ENCODE results near the gene USH1G. TPM values are rescaled to one million over a fixed set of nuclear protein-coding genes. Genes with fewer than 3 reads are reported as not detected.

The USH1G gene
- 0.07 to 0.12 TPM (median 0.09 TPM) in 5 replicates for total RNA-seq (2022; extraction: Qiagen RNA extraction)

GRCh38 chr17:74922694-74923537 lies at the start of gene USH1G:
Gene USH1G (minus strand): TSS chr17:74923255. CDS start chr17:74923073, 182 bp downstream.

GRCh38 chr17:74972107-74972972 lies 49.3 kb upstream of the USH1G start, which contains the start of gene HID1:
Gene HID1 (minus strand): TSS chr17:74972759. CDS start chr17:74972656, 103 bp downstream.

GRCh38 chr17:74935585-74936469 lies 12.8 kb upstream of the USH1G start, which contains the start of gene OTOP3:
Gene OTOP3 (plus strand): TSS chr17:74935898. CDS start chr17:74935922, 24 bp downstream.

GRCh38 chr17:74924250-74924948 lies 1.3 kb upstream of the USH1G start, which contains the start of gene OTOP2:
Gene OTOP2 (plus strand): TSS chr17:74924273. CDS start chr17:74924633, 360 bp downstream.

GRCh38 chr17:74892974-74893911 lies 29.8 kb downstream of the USH1G start, which contains the start of gene FADS6:
Gene FADS6 (minus strand): TSS chr17:74893633. CDS start chr17:74893595, 38 bp downstream.

GRCh38 chr17:74872313-74873036 lies 50.6 kb downstream of the USH1G start, which contains the start of gene FDXR:
Gene FDXR (minus strand): TSS chr17:74872994. CDS start chr17:74872944, 50 bp downstream.

Other genes with a start within 250 kb of the USH1G start
- not detected in 5 replicates for gene CD300LF, start 210.3 kb downstream of the USH1G start, total RNA-seq (2022; extraction: Qiagen RNA extraction)
- gene RAB37, start 186.0 kb downstream of the USH1G start, total RNA-seq (2022; extraction: Qiagen RNA extraction) = 0.81 to 1.8 TPM (median 1.1 TPM) in 5 replicates
- 34.4 to 43.9 TPM (median 41.5 TPM) in 5 replicates for gene NHERF1, start 174.6 kb downstream of the USH1G start, total RNA-seq (2022; extraction: Qiagen RNA extraction)
- gene NAT9, start 146.9 kb downstream of the USH1G start, total RNA-seq (2022; extraction: Qiagen RNA extraction) = 49.2 to 57.5 TPM (median 55.3 TPM) in 5 replicates
- 0.16 to 0.65 TPM (median 0.23 TPM) in 5 replicates for gene GRIN2C, start 63.4 kb downstream of the USH1G start, total RNA-seq (2022; extraction: Qiagen RNA extraction)
- 47.2 to 74.4 TPM (median 64.0 TPM) in 5 replicates for gene FDXR, start 50.3 kb downstream of the USH1G start, total RNA-seq (2022; extraction: Qiagen RNA extraction)
- not detected in 5 replicates for gene FADS6, start 29.6 kb downstream of the USH1G start, total RNA-seq (2022; extraction: Qiagen RNA extraction)
- 0.08 to 0.10 TPM in 2 of 5 replicates, not detected in the others for gene OTOP2, start 1.0 kb upstream of the USH1G start, total RNA-seq (2022; extraction: Qiagen RNA extraction)
- not detected in 5 replicates for gene OTOP3, start 12.6 kb upstream of the USH1G start, total RNA-seq (2022; extraction: Qiagen RNA extraction)
- 10.4 to 15.2 TPM (median 13.9 TPM) in 5 replicates for gene HID1, start 49.5 kb upstream of the USH1G start, total RNA-seq (2022; extraction: Qiagen RNA extraction)
- gene CDR2L, start 64.4 kb upstream of the USH1G start, total RNA-seq (2022; extraction: Qiagen RNA extraction) = 57.0 to 76.4 TPM (median 74.4 TPM) in 5 replicates
- 74.6 to 83.6 TPM (median 77.6 TPM) in 5 replicates for gene MRPL58, start 89.4 kb upstream of the USH1G start, total RNA-seq (2022; extraction: Qiagen RNA extraction)
- 461 to 610 TPM (median 475 TPM) in 5 replicates for gene ATP5PD, start 123.7 kb upstream of the USH1G start, total RNA-seq (2022; extraction: Qiagen RNA extraction)
- gene KCTD2, start 124.0 kb upstream of the USH1G start, total RNA-seq (2022; extraction: Qiagen RNA extraction) = 29.0 to 32.7 TPM (median 31.2 TPM) in 5 replicates
- gene SLC16A5, start 164.7 kb upstream of the USH1G start, total RNA-seq (2022; extraction: Qiagen RNA extraction) = 22.0 to 35.0 TPM (median 31.0 TPM) in 5 replicates
- gene ARMC7, start 186.7 kb upstream of the USH1G start, total RNA-seq (2022; extraction: Qiagen RNA extraction) = 15.8 to 20.6 TPM (median 17.5 TPM) in 5 replicates
- gene NT5C, start 208.5 kb upstream of the USH1G start, total RNA-seq (2022; extraction: Qiagen RNA extraction) = 86.4 to 137 TPM (median 131 TPM) in 5 replicates
- gene JPT1, start 231.3 kb upstream of the USH1G start, total RNA-seq (2022; extraction: Qiagen RNA extraction) = 721 to 863 TPM (median 776 TPM) in 5 replicates

Measured in A549 treated with Mapracorat at 1 μM for 4 hours (cell line).